GM18861 (cell line): Measurements from ENCODE around the gene PSTK.
A peak's percentile ranks its signal among the peaks of the same experiment; 100 is the strongest.

Experiments
- ATAC-seq: cut with Tn5 transposase; IDR thresholded peaks from one replicate; pipeline ENCODE4 v1.9.1; 2021; ENCODE audit not compliant: unreplicated experiment

The PSTK gene

DNA sequence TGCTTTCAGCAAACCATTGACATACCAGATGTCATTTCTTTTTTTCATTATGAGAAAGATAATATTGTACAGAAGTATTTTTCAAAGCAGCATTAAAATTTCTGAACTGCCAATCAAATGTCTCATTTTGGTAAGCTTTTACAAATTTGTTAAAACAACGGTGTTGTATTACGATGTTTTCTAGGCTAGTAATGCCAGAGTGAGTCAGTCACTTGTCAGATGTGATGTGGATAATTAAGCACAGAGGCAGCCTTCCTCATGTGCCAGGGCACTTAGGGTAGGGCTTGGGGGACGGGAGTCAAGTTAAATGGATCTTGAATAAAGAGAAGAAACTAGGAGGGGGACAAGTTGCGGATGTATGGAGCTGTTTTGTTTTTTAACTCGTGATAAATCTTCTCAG, 10.1 kb downstream of the PSTK start:
- ATAC-seq: no peak

GRCh38 chr10:122992031-122992585, 11.9 kb downstream of the PSTK start:
- no peak for ATAC-seq

DNA sequence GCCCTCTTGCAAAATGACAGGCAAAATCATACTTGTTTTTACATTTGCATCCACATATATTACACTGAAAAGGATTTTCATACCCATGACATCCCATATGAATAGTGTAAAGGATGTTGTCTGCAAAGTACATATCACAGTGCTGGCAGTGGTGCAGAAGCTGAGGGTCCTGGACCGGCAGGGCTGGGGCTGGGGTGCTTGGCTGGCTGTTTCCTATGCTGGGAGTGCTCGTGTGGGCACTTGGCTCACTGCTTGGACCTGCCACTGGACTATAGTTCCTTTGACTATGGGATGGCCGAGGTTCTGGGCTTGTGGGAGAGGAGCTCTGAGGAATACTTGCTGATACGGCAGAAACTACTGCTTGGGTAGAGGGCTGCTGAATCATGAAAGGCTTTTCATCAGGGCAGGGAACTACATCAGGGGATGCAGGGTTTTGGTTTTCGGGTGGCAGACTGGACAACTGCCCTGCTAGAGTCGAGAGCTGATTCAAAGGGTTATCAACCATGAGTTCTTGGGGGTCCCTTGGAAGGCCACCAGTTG, 13.7 kb downstream of the PSTK start:
- ATAC-seq: no peak

DNA sequence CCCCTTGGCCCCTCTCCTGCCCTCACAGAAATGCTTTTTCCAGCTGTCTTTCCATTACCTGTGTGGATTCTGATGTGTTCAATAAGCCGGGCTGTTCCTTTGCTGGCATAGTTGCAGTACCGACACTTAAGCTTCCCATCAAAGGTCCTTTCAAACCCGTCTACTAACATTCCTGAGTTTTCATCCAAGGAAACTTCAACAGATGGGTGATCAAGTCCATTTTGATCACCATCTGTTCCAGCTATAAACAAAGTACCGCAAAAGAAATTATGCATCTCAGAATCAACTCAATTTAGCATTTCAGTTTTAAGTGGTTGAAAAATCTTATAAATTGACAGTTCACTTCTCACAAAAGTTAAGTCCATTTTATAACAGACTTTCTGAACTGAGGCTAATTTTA, 15.7 kb downstream of the PSTK start:
- ATAC-seq: no peak

DNA sequence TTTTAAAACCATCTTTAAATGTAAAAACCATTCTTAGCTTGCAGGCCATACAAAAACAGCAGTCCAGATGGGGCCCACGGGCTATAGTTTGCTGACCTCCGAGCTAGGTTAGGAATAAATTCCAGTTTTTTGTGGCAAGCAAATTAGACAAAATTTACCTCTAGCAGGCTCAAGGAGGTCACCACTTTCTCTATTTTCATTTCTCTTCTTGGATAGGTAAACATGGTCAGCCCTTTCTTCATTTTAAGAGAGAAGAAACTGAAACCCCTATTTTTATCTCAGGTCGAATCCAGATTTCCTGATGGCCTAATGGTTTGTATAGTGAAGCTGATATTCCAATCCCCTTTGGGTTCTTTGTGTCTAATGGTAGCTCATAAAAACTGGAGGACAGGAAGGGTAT, 17.7 kb downstream of the PSTK start:
- no peak for ATAC-seq

DNA sequence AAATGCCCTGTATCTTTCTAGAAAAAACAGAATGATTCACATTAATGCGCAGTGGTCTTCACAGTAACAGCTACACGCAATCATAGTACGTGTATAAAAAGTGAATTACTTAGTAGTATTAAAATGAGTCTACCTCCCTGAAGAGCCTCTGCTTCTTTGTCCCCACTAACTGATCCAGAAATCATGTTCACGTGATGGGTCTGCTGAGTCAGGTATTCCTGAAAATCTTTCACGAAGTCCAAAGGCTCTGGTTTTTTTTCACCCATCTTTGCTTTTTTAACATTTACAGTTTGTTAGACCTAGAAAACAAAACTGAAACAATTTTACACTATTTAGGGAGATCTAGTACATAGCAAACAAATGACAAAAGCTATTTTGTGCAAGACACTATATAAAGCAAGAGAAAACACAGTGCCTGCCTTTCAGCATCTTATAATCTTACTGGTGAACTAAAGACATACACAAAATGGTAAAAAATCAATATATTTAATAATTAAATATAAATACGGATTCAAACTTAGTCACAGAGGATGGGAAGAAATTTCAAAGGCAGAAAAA, 18.2 kb downstream of the PSTK start:
- ATAC-seq: no peak

GRCh38 chr10:122998934-122999333, 18.7 kb downstream of the PSTK start:
- ATAC-seq: no peak

DNA sequence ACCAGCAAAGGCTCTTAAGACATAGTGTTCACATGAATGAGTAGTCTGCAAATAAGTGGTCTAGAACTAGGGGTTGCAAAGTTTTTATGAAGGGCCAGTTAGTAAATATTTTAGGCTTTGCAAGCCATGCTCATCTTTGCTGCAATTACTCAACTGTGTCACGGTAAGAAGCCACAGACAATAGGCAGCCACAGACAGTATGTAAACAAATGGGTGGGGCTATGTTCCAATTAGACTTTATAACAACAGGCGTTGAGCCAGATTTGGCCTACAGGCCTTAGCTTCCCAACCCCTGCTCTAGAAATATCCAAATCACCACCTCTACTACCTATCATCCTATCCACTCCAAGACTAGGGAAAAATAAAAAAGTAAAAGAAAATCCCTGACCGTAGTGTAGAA, 19.1 kb downstream of the PSTK start:
- no peak for ATAC-seq

DNA sequence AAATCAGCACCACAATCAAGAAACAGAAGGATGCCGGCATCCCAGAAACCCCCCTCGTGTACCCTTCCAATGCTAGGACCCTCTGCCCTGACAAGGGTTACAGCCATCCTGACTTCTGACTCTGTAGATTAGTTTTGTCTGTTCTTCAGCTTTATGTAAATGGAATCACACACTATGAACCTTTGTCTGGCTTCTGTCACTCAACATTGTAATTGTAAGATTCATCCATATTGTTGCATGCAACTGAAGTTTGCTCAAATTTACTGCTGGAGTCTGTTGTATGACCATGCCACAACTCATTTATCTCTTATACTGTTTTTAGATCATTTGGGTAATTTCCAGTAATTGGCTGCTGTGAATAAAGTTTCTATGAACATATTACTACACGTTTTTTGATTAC, 20.0 kb downstream of the PSTK start:
- no peak for ATAC-seq

DNA sequence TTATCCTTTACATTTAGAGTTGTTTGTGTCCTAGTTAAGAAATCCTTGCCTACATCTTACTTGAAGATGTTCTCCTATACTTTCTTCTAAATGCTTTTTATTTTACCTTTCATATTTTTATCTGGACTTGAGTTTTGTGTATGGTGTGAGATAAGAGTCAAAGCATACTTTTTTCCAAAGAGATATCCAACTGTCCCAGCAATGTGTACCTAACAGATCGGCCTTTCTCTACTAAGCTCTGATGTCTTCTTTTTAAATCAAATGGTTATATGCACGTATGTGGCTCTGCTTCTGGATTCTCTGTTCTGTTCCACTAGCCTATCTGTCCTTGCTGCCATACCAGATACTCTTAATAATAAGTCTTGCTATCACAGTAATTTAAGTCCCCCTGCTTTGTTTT, 21.2 kb downstream of the PSTK start:
- no peak for ATAC-seq

DNA sequence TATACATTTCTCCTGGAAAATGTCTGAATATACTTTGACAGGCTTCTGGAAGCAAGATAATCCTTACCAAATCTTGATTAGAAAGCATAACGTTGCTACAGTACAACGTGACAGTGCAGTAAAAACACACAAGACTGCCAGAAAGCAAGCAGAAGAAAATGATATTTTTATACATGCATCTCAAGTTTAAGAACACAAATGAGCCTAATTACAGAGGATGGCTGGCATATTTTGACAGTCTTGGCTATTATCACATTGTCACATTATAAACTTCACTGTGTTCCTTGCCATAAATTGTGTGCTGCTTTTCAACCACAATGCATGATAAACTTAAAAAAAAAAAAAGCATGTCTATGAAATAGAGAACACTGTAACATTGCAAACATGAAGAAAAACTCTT, 24.1 kb downstream of the PSTK start:
- ATAC-seq: no peak

- ATAC-seq: peak; percentile 37
These were observed 27.6 kb downstream of the PSTK start for GRCh38 chr10:123007558-123008354.

- peak; percentile 81 for ATAC-seq
These were observed 28.3 kb downstream of the PSTK start, which contains the start of the genes ACADSB and IKZF5 for GRCh38 chr10:123008355-123009104. Gene ACADSB, plus strand, starts transcription at chr10:123009006. Its CDS starts 24 bp downstream, at chr10:123009030. Gene IKZF5, minus strand, starts transcription at chr10:123008795. Its CDS starts 10,170 bp downstream, at chr10:122998625.

DNA sequence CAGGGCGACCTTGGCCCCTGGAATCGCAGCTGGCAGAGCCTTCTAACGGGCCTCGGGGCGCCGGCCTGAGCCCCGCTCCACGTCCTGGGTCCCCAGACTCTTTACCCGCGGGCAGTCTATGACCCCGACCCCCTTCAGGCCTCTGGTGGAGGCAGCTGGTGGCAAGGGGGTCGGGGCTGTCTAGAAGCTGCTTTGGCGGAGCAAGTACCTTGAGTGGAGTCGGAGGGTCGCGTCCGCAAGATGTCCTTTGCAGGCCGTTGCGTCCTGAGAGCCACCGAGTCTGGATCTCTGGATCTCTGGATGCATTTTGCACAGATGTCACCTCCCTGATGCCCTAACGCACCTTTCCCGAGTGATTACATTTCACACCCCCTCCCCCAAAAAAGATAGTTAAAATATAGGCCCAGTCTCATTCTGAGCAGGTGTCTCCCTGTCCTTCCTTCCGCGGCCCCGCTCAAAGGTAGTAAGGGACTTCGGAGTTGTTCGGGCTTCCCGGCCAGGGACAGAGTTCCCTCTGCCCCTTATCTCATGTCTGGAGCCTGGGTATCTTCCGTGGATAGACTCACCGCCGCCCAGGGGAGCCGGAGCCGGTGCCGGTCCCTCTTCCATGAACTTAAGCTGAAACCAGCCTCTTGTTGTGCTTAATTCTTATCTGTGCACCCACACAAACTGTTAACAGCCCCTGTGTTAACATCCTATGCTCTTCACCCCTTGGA, 29.1 kb downstream of the PSTK start:
- no peak for ATAC-seq

DNA sequence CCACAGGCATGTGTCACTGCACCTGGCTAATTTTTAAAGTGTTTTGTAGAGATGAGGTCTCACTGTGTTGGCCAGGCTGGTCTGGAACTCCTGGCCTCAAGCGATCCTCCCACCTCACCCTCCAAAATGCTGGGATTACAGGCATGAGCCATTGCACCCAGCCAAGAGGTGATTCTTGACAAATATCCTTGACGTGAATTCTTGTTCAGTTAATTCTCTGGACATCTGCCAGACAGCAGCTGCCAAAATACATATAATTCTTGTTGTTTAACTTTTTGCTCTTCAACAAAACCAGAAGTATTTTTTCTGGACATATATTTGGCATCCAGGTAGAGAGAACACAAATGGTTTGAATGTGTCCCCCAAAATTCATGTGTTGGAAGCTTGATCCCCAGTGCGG, 31.8 kb downstream of the PSTK start:
- ATAC-seq: no peak

DNA sequence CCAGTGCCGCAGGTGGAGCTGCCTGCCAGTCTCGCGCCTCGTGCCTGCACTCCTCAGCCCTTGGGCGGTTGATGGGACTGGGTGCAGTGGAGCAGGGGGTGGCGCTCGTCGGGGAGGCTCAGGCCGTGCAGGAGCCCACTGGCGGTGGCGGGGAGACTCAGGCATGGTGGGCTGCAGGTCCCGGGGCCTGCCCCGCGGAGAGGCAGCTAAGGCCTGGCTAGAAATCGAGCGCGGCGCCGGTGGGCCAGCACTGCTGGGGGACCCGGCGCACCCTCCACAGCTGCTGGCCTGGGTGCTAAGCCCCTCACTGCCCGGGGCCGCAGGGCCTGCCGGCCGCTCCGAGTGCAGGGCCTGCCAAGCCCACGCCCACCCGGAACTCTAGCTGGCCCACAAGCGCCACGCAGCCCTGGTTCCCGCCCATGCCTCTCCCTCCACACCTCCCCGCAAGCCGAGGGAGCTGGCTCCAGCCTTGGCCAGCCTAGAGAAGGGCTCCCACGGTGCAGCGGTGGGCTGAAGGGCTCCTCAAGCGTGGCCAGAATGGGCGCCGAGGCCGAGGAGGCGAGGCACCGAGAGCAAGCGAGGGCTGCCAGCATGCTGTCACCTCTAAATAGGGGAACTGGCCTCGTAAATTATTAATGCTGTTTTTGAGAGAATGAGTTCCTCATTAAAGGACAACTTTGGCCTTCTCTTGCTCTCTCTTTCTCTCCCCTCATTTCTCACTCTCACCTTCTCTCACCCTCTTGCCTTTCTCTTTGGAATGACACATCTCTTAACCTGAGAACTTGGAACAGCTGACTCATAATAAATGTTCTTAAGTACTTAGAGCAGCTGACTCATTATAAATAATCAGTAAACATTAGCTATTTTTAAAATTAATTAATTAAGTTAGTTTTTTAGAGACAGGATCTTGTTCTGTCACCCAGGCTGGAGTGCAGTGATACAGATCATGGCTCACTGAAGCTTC, 33.5 kb downstream of the PSTK start:
- no peak for ATAC-seq

GRCh38 chr10:123014772-123015171, 34.6 kb downstream of the PSTK start:
- no peak for ATAC-seq

DNA sequence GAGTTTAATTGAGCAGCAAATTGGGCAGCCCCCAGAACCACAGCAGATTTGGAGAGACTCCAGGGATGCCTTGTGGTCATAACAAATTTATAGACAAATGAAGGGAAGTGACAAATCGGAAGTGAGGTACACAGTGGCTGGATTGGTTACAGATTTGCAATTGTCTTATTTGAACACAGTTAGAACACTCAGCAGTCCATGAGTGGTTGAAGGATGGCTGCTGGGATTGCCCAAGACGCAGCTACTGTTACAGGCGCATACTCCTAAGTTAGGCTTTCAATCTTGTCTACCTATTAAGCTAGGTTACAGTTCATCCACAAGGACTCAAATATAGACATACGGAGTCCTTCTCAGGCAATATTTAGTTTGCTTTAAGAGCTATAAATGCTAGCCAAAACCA, 36.0 kb downstream of the PSTK start:
- no peak for ATAC-seq

- no peak for ATAC-seq
These were observed 37.4 kb downstream of the PSTK start for GRCh38 chr10:123017421-123018165.
